Measurements from ENCODE around the gene NDRG3. TPM values are rescaled to one million over a fixed set of nuclear protein-coding genes. Genes with fewer than 3 reads are reported as not detected.

The NDRG3 gene
- total and polyA plus RNA-seq, 2 donors (not counting 3 experiments of a cell fraction or from before 2014, with no cell fraction given): 25.7 to 27.7 TPM

DNA sequence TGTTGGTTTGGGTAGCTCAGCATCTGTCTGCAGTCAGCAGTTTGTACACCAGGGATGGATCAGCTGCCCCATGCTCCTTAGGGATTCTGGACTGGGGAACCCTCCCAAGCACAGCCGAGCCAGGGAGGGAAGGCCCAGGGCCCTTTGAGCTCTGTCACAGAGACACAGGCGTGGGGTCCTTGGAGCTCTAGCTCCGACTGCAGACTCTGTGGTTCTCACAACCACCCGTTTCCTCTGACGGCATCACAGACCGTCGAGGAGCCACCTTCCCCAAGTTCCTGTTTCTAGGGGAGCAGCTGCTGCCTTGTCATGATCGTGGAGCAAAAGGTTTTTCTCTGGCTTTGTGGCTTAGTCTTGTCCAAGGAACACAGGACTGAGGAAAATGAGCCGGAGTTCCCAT is 99.9 kb downstream of the NDRG3 start, which contains the start of gene SLA2:
SLA2 (minus strand) TSS at position 199 of the 400 bp plus-strand sequence. CDS start 4,861 bp downstream, outside the sequence.
- H3K27me3 ChIP-seq (ENCODE audit: control insufficient read depth in 2 of 2, insufficient read depth in 2 of 2, low read length in 2 of 2): no peaks in the 10 kb centered on the region
- no peak within 1 kb of the TSS for H3K4me3 ChIP-seq (replicated peaks in 1 of 3; ENCODE audit: insufficient read depth in 1 of 3, low read depth in 1 of 3, low read length in 3 of 3)
- intact Hi-C loops (cut with micrococcal nuclease): no loop called here
- H3K4me2 ChIP-seq (ENCODE audit: insufficient read depth, low read length): no peak within 1 kb of the TSS
- no peak within 1 kb of the TSS for H3K27ac ChIP-seq (ENCODE audit: insufficient read depth, low read depth, low read length)
- no peaks in the 10 kb centered on the region for H3K9me1 ChIP-seq (replicated peaks; ENCODE audit: control insufficient read depth, extremely low read depth, insufficient read depth, low read length)
- H3K9ac ChIP-seq (replicated peaks; ENCODE audit: extremely low read depth, insufficient read depth, low read length): no peak within 1 kb of the TSS
- DNase-seq (ENCODE audit: low read depth, low spot score): no peak
- H3K4me1 ChIP-seq (ENCODE audit: control insufficient read depth, extremely low read depth, insufficient read depth, low read length): no peaks in the 10 kb centered on the region
- no peak for FAIRE-seq
- no peak for TF ChIP-seq JUN (IDR thresholded peaks at IDR 0.05; ENCODE audit: borderline replicate concordance, insufficient read depth, insufficient read length, low read depth)
- no peak for TF ChIP-seq POLR2A (IDR thresholded peaks at IDR 0.05; ENCODE audit: low read depth, low read length)
- no peak for TF ChIP-seq FOS (IDR thresholded peaks at IDR 0.05; ENCODE audit: borderline replicate concordance, insufficient read depth, low read length)
- CTCF ChIA-PET: interaction anchor here (1.4 kb wide), 1 partner anchor 44 kb away, joined by 3 read pairs; no protein-coding TSS in a partner anchor
- no peak within 1 kb of the TSS for H2AFZ ChIP-seq (ENCODE audit: low read depth, low read length)
- dilution Hi-C loops (cut with MboI; ENCODE audit: extremely low pct_ligation_motif_present, low sequenced_read_pairs): no loop called here
- no peaks in the 10 kb centered on the region for H3K79me2 ChIP-seq (ENCODE audit: control insufficient read depth, insufficient read depth, low read length)
- H3K9me3 ChIP-seq (replicated peaks; ENCODE audit: control insufficient read depth, insufficient read depth, low read length): no peaks in the 10 kb centered on the region
- POLR2A ChIA-PET: no interaction called here
- no peaks in the 10 kb centered on the region for H3K36me3 ChIP-seq (ENCODE audit: control insufficient read depth in 2 of 2, extremely low read depth in 1 of 2, insufficient read depth in 2 of 2, low read length in 2 of 2)
- H4K20me1 ChIP-seq (replicated peaks; ENCODE audit: control insufficient read depth, extremely low read depth, insufficient read depth, low read length): no peaks in the 10 kb centered on the region
- no TSS peak for BruUV-seq (replicated peaks)

DNA sequence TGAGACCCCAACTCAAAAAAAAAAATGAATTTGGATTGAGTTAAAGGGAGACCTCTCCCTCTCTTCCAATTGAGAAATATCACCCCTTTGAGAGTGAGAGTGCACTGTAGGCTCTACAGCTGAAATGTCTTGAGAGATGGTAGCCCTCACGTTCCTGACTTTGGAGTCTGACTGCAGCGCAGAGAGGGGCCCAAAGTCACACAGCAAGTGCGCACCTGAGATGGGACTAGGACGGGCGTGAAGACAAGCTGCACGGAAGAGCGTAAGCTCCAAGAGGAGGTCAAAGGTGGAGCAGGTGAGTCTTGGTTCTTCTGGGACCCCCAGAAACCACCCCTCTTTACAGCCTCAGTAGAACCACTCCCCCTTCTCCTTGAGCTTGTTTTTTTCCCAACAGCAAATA is 100.5 kb downstream of the NDRG3 start:
- Histone ChIP-seq H3K9me3 (replicated peaks; ENCODE audit: control insufficient read depth, insufficient read depth, low read length) (no peaks in the 10 kb centered on the region), H3K27ac (ENCODE audit: insufficient read depth, low read depth, low read length) (no peak overlapping the region), H3K9me1 (replicated peaks; ENCODE audit: control insufficient read depth, extremely low read depth, insufficient read depth, low read length) (no peaks in the 10 kb centered on the region), H3K4me2 (ENCODE audit: insufficient read depth, low read length) (no peak overlapping the region), H3K36me3 (ENCODE audit: control insufficient read depth in 2 of 2, extremely low read depth in 1 of 2, insufficient read depth in 2 of 2, low read length in 2 of 2) (no peaks in the 10 kb centered on the region), H2AFZ (ENCODE audit: low read depth, low read length) (no peak overlapping the region), H3K9ac (replicated peaks; ENCODE audit: extremely low read depth, insufficient read depth, low read length) (no peak overlapping the region), H3K4me3 (replicated peaks in 1 of 3; ENCODE audit: insufficient read depth in 1 of 3, low read depth in 1 of 3, low read length in 3 of 3) (no peak overlapping the region), H3K4me1 (ENCODE audit: control insufficient read depth, extremely low read depth, insufficient read depth, low read length) (no peaks in the 10 kb centered on the region), H3K27me3 (ENCODE audit: control insufficient read depth in 2 of 2, insufficient read depth in 2 of 2, low read length in 2 of 2) (no peaks in the 10 kb centered on the region), H3K79me2 (ENCODE audit: control insufficient read depth, insufficient read depth, low read length) (no peaks in the 10 kb centered on the region), H4K20me1 (replicated peaks; ENCODE audit: control insufficient read depth, extremely low read depth, insufficient read depth, low read length) (no peaks in the 10 kb centered on the region)
- dilution Hi-C loops (cut with MboI; ENCODE audit: extremely low pct_ligation_motif_present, low sequenced_read_pairs): no loop called here
- FAIRE-seq (no peak), DNase-seq (ENCODE audit: low read depth, low spot score) (no peak)
- TF ChIP-seq, protein P1, sequence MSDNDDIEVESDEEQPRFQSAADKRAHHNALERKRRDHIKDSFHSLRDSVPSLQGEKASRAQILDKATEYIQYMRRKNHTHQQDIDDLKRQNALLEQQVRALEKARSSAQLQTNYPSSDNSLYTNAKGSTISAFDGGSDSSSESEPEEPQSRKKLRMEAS (IDR thresholded peaks at IDR 0.05; ENCODE audit: insufficient read depth, insufficient read length): no peak
- TF ChIP-seq MYC (IDR thresholded peaks at IDR 0.05; ENCODE audit: low read depth, low read length): no peak
- CTCF ChIA-PET: interaction anchor here (1.4 kb wide), 1 partner anchor 45 kb away, joined by 3 read pairs; no protein-coding TSS in a partner anchor
- BruUV-seq (replicated peaks): no TSS peak
- intact Hi-C loops (cut with micrococcal nuclease): no loop called here
- POLR2A ChIA-PET: no interaction called here
